BJ (cell line): ENCODE measurements around the gene FAM20B. TPM values are rescaled to one million over a fixed set of nuclear protein-coding genes. Genes with fewer than 3 reads are reported as not detected.
A peak's percentile ranks its signal among the peaks of the same experiment; 100 is the strongest.

Source experiments
- CTCF ChIA-PET: fragments of 350-600 bp; formaldehyde crosslinking; extraction: SDS; loops from one replicate; lab custom pipeline; 2021; ENCODE audit warnings: antibody characterized with exemption, inconsistent platforms; lab: Yijun Ruan, JAX
- POLR2A ChIA-PET: fragments of 300-600 bp; sonication (Branson Sonifier 250); formaldehyde crosslinking; extraction: SDS; loops from one replicate; lab custom pipeline; 2021; ENCODE audit warnings: antibody characterized with exemption; lab: Charles Lee
- DNase-seq: peaks from one replicate; pipeline ENCODE4 v3.0.0-alpha.2; 2011; ENCODE audit warnings: low read depth
- H3K27me3 ChIP-seq: 2 replicates; pipeline ENCODE4 v1.6.0; 2011; ENCODE audit warnings: low read length; ENCODE audit not compliant: control insufficient read depth, insufficient read depth
- H3K36me3 ChIP-seq: 2 replicates; pipeline ENCODE4 v1.5.1; 2011; ENCODE audit warnings: low read length; ENCODE audit not compliant: control insufficient read depth, insufficient read depth
- H3K4me3 ChIP-seq: 2 replicates; pipeline ENCODE4 v1.5.1; 2011; ENCODE audit warnings: low read depth, mild to moderate bottlenecking, control low read depth, low read length
- CTCF ChIP-seq: IDR thresholded peaks from 2 replicates; pipeline ENCODE4 v1.5.1; 2011; ENCODE audit warnings: low read depth, mild to moderate bottlenecking, control low read depth, inconsistent platforms, low read length, moderate library complexity; ENCODE audit not compliant: insufficient read depth
- polyA plus RNA-seq: library from polyadenylated mRNA; depleted of rRNA; stranded (reverse); fragments of >200 nt; gene quantifications from 2 replicates; pipeline ENCODE4 v1.2.3, GENCODE V29; 2011

The FAM20B gene
- polyA plus RNA-seq, 1 experiment: 36.2 TPM

DNA sequence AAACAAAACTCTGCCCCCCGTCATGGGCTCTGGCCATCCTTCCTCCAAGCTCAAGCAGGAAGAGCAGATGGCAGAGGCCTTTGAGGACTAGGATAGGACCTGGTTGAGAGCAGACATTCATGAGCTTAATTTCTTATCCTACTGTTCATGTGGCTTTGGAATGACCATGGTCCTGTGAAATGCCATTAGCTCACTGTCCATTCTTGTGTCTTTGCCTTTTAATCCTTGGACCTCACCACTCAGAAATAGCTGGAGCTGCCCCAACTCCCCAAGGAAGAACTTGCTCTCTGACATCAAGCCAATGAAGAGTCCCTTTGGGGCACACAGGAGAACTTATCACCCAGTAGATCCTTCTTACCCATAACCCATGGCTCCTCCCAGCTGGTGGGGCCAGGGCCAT, 11.6 kb upstream of the FAM20B start:
- CTCF ChIA-PET: interaction anchor here (0.8 to 1.7 kb wide), 5 partner anchors 11 to 482 kb away, joined by 3 to 13 read pairs (median 4); no protein-coding TSS in a partner anchor
- H3K4me3 ChIP-seq: no peak overlapping the region
- H3K36me3 ChIP-seq: no peaks in the 10 kb centered on the region
- no peak for DNase-seq
- TF ChIP-seq CTCF: no peak
- POLR2A ChIA-PET: no interaction called here
- H3K27me3 ChIP-seq: no peaks in the 10 kb centered on the region

DNA sequence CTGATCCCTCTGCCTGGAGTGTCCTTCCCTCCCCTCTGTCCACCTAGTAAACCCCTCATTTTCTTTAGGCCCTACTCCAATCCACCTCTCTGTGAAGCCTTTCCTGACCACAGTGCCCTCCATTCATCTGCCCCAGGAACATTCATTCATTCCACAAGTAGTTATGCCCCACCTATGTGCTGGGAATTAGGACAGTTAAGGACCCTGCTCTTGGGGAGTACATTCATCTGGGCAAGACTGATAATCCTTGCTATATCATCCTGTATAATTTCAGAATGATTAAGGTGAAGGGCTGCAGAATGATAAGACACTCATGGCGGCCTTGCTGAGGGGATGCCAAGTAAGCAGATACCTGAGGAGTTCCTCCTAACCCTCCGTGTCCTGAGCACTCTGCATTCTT, 10.3 kb upstream of the FAM20B start:
- TF ChIP-seq CTCF: no peak
- CTCF ChIA-PET: interaction anchor here (1.1 kb wide), 1 partner anchor 13 kb away, joined by 3 read pairs; no protein-coding TSS in a partner anchor
- no peaks in the 10 kb centered on the region for H3K27me3 ChIP-seq
- H3K4me3 ChIP-seq: no peak overlapping the region
- H3K36me3 ChIP-seq: no peaks in the 10 kb centered on the region
- POLR2A ChIA-PET: no interaction called here
- no peak for DNase-seq

- peak; percentile 84 for DNase-seq
- TF ChIP-seq CTCF: no peak
- H3K36me3 ChIP-seq: no peaks in the 10 kb centered on the region
- CTCF ChIA-PET: interaction anchor here (1.0 to 2.1 kb wide), 4 partner anchors 11 to 485 kb away, joined by 3 to 15 read pairs (median 5); no protein-coding TSS in a partner anchor
- POLR2A ChIA-PET: no interaction called here
- no peak overlapping the region for H3K4me3 ChIP-seq
- H3K27me3 ChIP-seq: no peaks in the 10 kb centered on the region
These were observed 8.8 kb upstream of the FAM20B start for GRCh38 chr1:179016706-179017382.

GRCh38 chr1:179017383-179018326, 8.0 kb upstream of the FAM20B start:
- CTCF ChIA-PET: interaction anchor here (0.6 to 2.1 kb wide), 7 partner anchors 8 to 486 kb away, joined by 3 to 15 read pairs (median 3); no protein-coding TSS in a partner anchor
- no peaks in the 10 kb centered on the region for H3K36me3 ChIP-seq
- no peaks in the 10 kb centered on the region for H3K27me3 ChIP-seq
- DNase-seq: no peak
- TF ChIP-seq CTCF: no peak
- POLR2A ChIA-PET: no interaction called here
- H3K4me3 ChIP-seq: no peak overlapping the region

DNA sequence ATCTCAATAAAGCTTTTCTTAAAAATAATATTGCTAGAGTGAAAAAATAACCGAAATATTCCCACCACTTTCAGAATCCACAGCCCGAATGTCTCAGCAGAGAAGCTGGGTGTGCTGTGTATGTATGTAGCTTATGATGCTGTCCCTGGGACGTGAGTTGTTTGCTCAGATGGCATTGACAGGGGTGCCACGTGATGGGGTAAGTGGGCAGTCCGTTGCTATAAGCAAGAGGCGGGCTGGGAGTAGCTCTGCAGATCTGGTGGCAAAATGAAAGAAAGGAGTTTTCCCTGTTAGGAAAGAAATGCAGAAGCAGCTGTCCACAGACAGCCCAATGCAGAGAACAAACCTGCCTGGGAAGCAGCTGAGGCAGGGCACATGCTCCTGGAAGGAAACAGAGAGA, 3.8 kb upstream of the FAM20B start:
- Histone ChIP-seq H3K36me3 (no peaks in the 10 kb centered on the region), H3K4me3 (no peak overlapping the region), H3K27me3 (no peaks in the 10 kb centered on the region)
- DNase-seq: no peak
- CTCF ChIA-PET: interaction anchor here (0.7 to 1.6 kb wide), 3 partner anchors 19 to 490 kb away, joined by 3 to 4 read pairs (median 3); no protein-coding TSS in a partner anchor
- POLR2A ChIA-PET: no interaction called here
- no peak for TF ChIP-seq CTCF
